IPS-15b (cell line): Measurements from ENCODE around the gene S100A3.

Source experiments
- H3K27me3 ChIP-seq: one replicate; pipeline ENCODE4 v1.6.1; 2013; ENCODE audit warnings: low read length; ENCODE audit not compliant: control insufficient read depth, insufficient read depth
- H3K36me3 ChIP-seq: one replicate; pipeline ENCODE4 v1.6.1; 2013; ENCODE audit warnings: low read length; ENCODE audit not compliant: control insufficient read depth, insufficient read depth
- H3K4me1 ChIP-seq: one replicate; pipeline ENCODE4 v1.6.1; 2013; ENCODE audit warnings: mild to moderate bottlenecking, low read length; ENCODE audit not compliant: control insufficient read depth, insufficient read depth
- H3K4me3 ChIP-seq: one replicate; pipeline ENCODE4 v1.5.1; 2013; ENCODE audit warnings: low read depth, low read length
- H3K9ac ChIP-seq: one replicate; pipeline ENCODE4 v1.6.1; 2013; ENCODE audit warnings: low read depth, mild to moderate bottlenecking, low read length
- H3K9me3 ChIP-seq: one replicate; pipeline ENCODE4 v1.6.1; 2013; ENCODE audit warnings: mild to moderate bottlenecking, low read length; ENCODE audit not compliant: control insufficient read depth, insufficient read depth

Gene S100A3

GRCh38 chr1:153557877-153558276 lies 8.8 kb upstream of the S100A3 start:
- Histone ChIP-seq H3K9ac (no peak overlapping the region), H3K4me3 (no peak overlapping the region), H3K27me3 (no peaks in the 10 kb centered on the region), H3K36me3 (no peaks in the 10 kb centered on the region), H3K4me1 (no peaks in the 10 kb centered on the region), H3K9me3 (no peaks in the 10 kb centered on the region)

- no peaks in the 10 kb centered on the region for H3K9me3 ChIP-seq
- no peaks in the 10 kb centered on the region for H3K4me1 ChIP-seq
- H3K4me3 ChIP-seq: no peak overlapping the region
- no peaks in the 10 kb centered on the region for H3K27me3 ChIP-seq
- H3K36me3 ChIP-seq: no peaks in the 10 kb centered on the region
- H3K9ac ChIP-seq: no peak overlapping the region
Measured at GRCh38 chr1:153556348-153556747, 7.3 kb upstream of the S100A3 start.

DNA sequence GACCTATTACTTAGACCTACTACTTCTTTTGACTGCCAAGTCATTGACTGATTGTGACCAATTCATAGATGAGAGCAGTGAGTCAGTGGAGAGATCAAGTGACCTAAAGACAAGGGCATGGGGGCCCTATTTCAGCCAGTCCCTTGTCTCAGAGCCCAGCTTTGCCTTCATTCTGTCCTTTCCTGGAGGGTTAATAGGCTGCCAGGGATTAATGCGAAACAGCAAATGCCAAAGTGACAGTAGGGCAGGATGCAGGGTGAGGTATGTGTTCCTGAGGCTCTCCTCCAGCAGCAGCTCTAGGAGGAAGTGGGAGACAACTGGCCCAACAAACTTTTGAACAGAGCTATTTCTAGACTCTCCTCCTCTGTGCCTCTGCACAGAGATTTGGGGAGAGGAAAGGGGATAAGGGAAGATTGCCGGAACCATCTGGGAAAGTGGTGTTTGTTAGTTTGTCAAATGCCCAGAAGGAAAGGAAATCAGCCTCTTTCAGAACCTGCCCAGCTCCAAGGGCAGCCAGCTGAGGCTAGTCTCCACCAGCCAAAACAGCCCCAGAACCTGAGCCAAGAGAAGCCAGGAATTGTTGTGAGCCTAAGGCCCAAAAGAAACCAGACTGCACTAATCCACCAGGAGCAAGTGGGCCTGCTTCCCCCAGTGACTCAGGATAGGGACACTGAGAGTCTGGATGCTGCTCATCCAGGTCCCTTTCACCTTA lies 4.9 kb upstream of the S100A3 start:
- Histone ChIP-seq H3K36me3 (no peaks in the 10 kb centered on the region), H3K9me3 (no peaks in the 10 kb centered on the region), H3K4me3 (no peak overlapping the region), H3K9ac (no peak overlapping the region), H3K27me3 (no peaks in the 10 kb centered on the region), H3K4me1 (peaks cover 2% of the 10 kb centered on the region)

DNA sequence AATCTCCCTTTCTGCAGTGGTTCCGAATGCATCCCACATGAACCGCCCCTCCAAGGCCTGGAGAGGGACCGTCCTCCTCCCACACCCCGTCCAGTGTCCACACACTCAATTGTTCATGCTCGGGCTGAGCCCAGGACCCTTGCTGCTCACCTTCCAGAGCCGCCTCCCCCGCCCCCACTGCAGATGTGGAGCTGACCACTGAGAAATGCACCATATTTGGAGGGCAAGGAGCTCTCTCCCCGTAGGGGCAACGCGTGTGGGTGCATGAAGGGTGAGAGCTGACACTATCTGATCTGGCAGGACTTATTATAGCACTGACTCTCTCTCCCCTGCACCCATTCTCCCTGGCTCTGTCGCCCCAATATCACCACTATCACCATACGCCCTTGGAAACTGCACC lies 4.0 kb upstream of the S100A3 start:
- Histone ChIP-seq H3K4me3 (no peak overlapping the region), H3K36me3 (no peaks in the 10 kb centered on the region), H3K9ac (no peak overlapping the region), H3K27me3 (no peaks in the 10 kb centered on the region), H3K9me3 (no peaks in the 10 kb centered on the region), H3K4me1 (peaks cover 2% of the 10 kb centered on the region)

- Histone ChIP-seq H3K4me3 (no peak overlapping the region), H3K9me3 (no peaks in the 10 kb centered on the region), H3K4me1 (peaks cover 2% of the 10 kb centered on the region), H3K9ac (no peak overlapping the region), H3K36me3 (no peaks in the 10 kb centered on the region), H3K27me3 (no peaks in the 10 kb centered on the region)
Measured at GRCh38 chr1:153552335-153552734, 3.3 kb upstream of the S100A3 start.

GRCh38 chr1:153550827-153551500 lies 1.9 kb upstream of the S100A3 start:
- Histone ChIP-seq H3K36me3 (no peaks in the 10 kb centered on the region), H3K9me3 (no peaks in the 10 kb centered on the region), H3K27me3 (no peaks in the 10 kb centered on the region), H3K4me1 (peaks cover 2% of the 10 kb centered on the region), H3K4me3 (no peak overlapping the region), H3K9ac (no peak overlapping the region)

DNA sequence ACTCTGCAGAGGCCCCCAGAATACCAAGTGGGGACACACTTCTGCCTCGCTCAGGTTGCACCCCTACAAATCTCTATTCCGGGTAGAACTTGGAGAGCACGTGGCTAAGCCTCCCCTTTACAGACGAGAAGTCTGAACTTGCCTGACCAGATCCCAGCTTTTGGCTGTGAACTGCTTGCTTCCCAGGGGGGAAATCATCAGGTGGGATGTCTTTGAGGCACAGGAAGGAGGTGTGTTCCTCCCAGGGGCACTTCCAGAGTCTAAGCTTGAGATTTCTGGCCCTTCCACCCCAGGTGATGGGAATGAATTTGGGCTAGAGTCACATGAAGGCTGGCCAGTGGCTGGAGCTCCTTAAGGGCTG lies 1.3 kb upstream of the S100A3 start:
- no peak overlapping the region for H3K9ac ChIP-seq
- H3K4me3 ChIP-seq: no peak overlapping the region
- H3K9me3 ChIP-seq: no peaks in the 10 kb centered on the region
- H3K4me1 ChIP-seq: peaks cover 3% of the 10 kb centered on the region
- no peaks in the 10 kb centered on the region for H3K27me3 ChIP-seq
- H3K36me3 ChIP-seq: no peaks in the 10 kb centered on the region

DNA sequence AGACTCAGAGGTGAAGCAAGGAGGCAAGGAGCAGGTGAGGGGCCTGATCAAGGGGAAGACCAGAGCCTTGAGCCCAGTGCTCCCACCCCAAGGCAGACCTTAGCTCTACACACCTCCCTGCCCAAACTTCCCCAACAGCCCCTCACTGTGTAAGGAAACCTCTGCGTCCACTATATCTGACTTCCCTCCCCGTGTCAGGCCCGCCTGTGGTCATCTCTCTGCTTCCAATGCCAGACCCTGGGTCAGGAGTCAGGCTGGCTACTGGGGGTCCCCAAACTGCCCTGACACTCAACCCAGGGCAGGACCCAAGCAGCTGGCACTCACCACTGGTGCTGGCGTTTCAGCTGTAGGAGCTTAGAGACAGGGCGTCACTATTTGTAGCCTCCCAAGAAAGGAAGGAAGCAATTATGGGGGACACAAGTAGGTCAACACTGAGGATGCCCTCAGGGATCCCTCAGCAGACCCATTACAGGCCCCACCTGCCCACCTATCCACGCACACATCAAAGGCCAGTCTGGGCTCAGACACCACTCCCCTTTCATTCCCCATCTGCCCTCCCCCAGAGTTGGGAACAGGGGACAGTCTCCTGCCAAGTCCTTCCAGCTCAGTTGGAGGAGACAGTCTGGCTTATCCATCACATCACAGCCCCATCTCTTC lies 811 bp upstream of the S100A3 start:
- Histone ChIP-seq H3K4me3 (no peak overlapping the region), H3K9ac (no peak overlapping the region), H3K36me3 (no peaks in the 10 kb centered on the region), H3K4me1 (peaks cover 7% of the 10 kb centered on the region), H3K27me3 (no peaks in the 10 kb centered on the region), H3K9me3 (no peaks in the 10 kb centered on the region)

GRCh38 chr1:153547560-153548551 lies 1.2 kb downstream of the S100A3 start:
- Histone ChIP-seq H3K9me3 (no peaks in the 10 kb centered on the region), H3K27me3 (no peaks in the 10 kb centered on the region), H3K4me3 (no peak overlapping the region), H3K9ac (no peak overlapping the region), H3K36me3 (peaks cover 2% of the 10 kb centered on the region), H3K4me1 (peaks cover 10% of the 10 kb centered on the region)

GRCh38 chr1:153546796-153547559 lies 2.1 kb downstream of the S100A3 start:
- Histone ChIP-seq H3K36me3 (peaks cover 2% of the 10 kb centered on the region), H3K4me1 (peaks cover 10% of the 10 kb centered on the region), H3K27me3 (no peaks in the 10 kb centered on the region), H3K9me3 (no peaks in the 10 kb centered on the region), H3K9ac (no peak overlapping the region), H3K4me3 (no peak overlapping the region)

DNA sequence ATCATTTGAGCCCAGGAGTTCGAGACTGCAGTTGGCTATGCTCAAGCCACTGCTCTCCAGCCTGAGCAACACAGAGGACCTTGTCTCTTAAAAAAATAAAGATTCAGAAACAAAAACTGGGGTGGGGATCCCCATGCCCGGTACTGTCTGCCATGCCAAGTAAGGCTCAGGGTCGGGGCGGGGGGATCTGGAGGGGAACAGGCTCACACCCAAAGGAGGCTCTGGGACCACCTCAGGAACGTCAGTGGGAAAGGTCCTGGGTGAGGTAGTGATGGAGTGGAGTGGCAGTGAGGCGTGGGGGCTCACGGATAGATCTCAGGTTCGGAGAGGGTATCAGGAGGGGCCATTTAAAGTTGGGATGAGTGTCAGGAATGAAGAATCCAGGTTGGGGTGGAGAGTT lies 2.7 kb downstream of the S100A3 start:
- peaks cover 2% of the 10 kb centered on the region for H3K36me3 ChIP-seq
- no peak overlapping the region for H3K4me3 ChIP-seq
- H3K9me3 ChIP-seq: no peaks in the 10 kb centered on the region
- no peak overlapping the region for H3K9ac ChIP-seq
- H3K4me1 ChIP-seq: peaks cover 10% of the 10 kb centered on the region
- H3K27me3 ChIP-seq: no peaks in the 10 kb centered on the region
